DOHH2 (cell line): ENCODE results near the gene TMEM39A.

Experiments
- EZH2phosphoT487 ChIP-seq: fragments of 200-600 bp; sonication (generic); IDR thresholded peaks from 2 replicates; pipeline ENCODE4 v1.6.1; 2017; ENCODE audit warnings: borderline replicate concordance, mild to moderate bottlenecking, antibody characterized with exemption, low read length, moderate library complexity, mixed read lengths
- TF ChIP-seq, protein P1 (sequence below): fragments of 200-600 bp; sonication (generic); IDR thresholded peaks from one replicate; pipeline ENCODE4 v1.5.1; 2014; ENCODE audit warnings: antibody characterized with exemption, mild to moderate bottlenecking, low read depth, low read length; ENCODE audit not compliant: poor library complexity, severe bottlenecking

DNA sequence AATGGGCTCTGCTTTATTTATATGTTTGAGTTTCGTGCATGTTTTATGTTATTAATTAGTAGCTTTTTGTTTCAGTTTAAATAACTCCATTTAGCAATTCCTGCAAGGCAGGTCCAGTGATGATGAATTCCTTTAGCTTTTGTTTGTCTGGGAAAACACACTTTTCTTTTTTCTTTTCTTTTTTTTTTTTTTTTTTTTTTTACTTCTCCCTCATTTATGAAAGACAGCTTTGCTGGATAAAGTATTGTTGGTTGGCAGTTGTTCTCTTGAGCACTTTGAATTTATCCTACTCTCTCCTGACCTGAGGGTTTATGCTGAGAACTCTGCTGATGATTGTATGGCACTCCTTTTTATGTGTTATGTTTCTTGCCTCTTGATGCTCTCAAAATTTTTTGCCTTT, 35.7 kb downstream of the TMEM39A start:
- TF ChIP-seq, protein P1, sequence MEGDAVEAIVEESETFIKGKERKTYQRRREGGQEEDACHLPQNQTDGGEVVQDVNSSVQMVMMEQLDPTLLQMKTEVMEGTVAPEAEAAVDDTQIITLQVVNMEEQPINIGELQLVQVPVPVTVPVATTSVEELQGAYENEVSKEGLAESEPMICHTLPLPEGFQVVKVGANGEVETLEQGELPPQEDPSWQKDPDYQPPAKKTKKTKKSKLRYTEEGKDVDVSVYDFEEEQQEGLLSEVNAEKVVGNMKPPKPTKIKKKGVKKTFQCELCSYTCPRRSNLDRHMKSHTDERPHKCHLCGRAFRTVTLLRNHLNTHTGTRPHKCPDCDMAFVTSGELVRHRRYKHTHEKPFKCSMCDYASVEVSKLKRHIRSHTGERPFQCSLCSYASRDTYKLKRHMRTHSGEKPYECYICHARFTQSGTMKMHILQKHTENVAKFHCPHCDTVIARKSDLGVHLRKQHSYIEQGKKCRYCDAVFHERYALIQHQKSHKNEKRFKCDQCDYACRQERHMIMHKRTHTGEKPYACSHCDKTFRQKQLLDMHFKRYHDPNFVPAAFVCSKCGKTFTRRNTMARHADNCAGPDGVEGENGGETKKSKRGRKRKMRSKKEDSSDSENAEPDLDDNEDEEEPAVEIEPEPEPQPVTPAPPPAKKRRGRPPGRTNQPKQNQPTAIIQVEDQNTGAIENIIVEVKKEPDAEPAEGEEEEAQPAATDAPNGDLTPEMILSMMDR = no peak
- TF ChIP-seq EZH2phosphoT487 = no peak
